ENCODE results near the gene NRARP.

- no peak for TF ChIP-seq RXRB (CRISPR knock-in tag; IDR thresholded peaks at IDR 0.05; ENCODE audit: borderline replicate concordance)
- TF ChIP-seq TCF7L2 (IDR thresholded peaks at IDR 0.05; ENCODE audit: low read depth, low read length), result no peak
- TF ChIP-seq CTCF (CRISPR knock-in tag; IDR thresholded peaks at IDR 0.05), result no peak
- TF ChIP-seq SIN3A (IDR thresholded peaks at IDR 0.05; ENCODE audit: borderline replicate concordance, low read depth, low read length), result no peak
- TF ChIP-seq CEBPG (CRISPR knock-in tag; IDR thresholded peaks at IDR 0.05), result no peak
- TF ChIP-seq SMYD3 (CRISPR knock-in tag; IDR thresholded peaks at IDR 0.05), result no peak
- no peak for TF ChIP-seq MEF2D (CRISPR knock-in tag; IDR thresholded peaks at IDR 0.05)
- TF ChIP-seq MAFF (IDR thresholded peaks at IDR 0.05; ENCODE audit: low read depth, low read length), result no peak
These were observed 15.8 kb upstream of the NRARP start for GRCh38 chr9:137317718-137318511.
